ENCODE measurements around the gene AXL. TPM values are rescaled to one million over a fixed set of nuclear protein-coding genes. Genes with fewer than 3 reads are reported as not detected.
A peak's percentile ranks its signal among the peaks of the same experiment; 100 is the strongest.

The AXL gene
- total and polyA plus RNA-seq, 2 of the 13 experiments (the other 11 are each of a cell fraction or from before 2014, with no cell fraction given): 0.71 to 5.9 TPM

- TF ChIP-seq XBP1 (CRISPR knock-in tag; IDR thresholded peaks at IDR 0.05) (no peak), TCF7 (IDR thresholded peaks at IDR 0.05; ENCODE audit: low read depth) (no peak), NCOA5 (CRISPR knock-in tag; IDR thresholded peaks at IDR 0.05) (no peak), KMT2B (CRISPR knock-in tag; IDR thresholded peaks at IDR 0.05) (no peak), SALL2 (CRISPR knock-in tag; IDR thresholded peaks at IDR 0.05) (peak; percentile 51; the same call in 1 of the 2 replicates), ZFP36 (IDR thresholded peaks at IDR 0.05; ENCODE audit: borderline replicate concordance, low read depth, low read length, partially characterized antibody) (no peak), ZNF142 (CRISPR knock-in tag; IDR thresholded peaks at IDR 0.05) (0 out of 2 replicates have a peak, but pooled peaks have one; percentile 27), JUNB (CRISPR knock-in tag; IDR thresholded peaks at IDR 0.05; ENCODE audit: borderline replicate concordance) (no peak), ZNF441 (CRISPR knock-in tag; IDR thresholded peaks at IDR 0.05; ENCODE audit: borderline replicate concordance) (peak; percentile 53; the same call in 1 of the 2 replicates), MIER2 (CRISPR knock-in tag; IDR thresholded peaks at IDR 0.05) (no peak), BCLAF1 (IDR thresholded peaks at IDR 0.05) (no peak), THAP8 (CRISPR knock-in tag; IDR thresholded peaks at IDR 0.05; ENCODE audit: borderline replicate concordance) (no peak), ZNF790 (CRISPR knock-in tag; IDR thresholded peaks at IDR 0.05; ENCODE audit: borderline replicate concordance) (no peak), ZNF20 (CRISPR knock-in tag; IDR thresholded peaks at IDR 0.05) (no peak), REXO4 (CRISPR knock-in tag; IDR thresholded peaks at IDR 0.05; ENCODE audit: borderline replicate concordance) (peak; percentile 73; the same call in 1 of the 2 replicates), ESRRA (CRISPR knock-in tag; IDR thresholded peaks at IDR 0.05; ENCODE audit: low read depth) (no peak), ZNF691 (CRISPR knock-in tag; IDR thresholded peaks at IDR 0.05; ENCODE audit: borderline replicate concordance, low read depth) (no peak), SP4 (CRISPR knock-in tag; IDR thresholded peaks at IDR 0.05) (no peak)
Measured at GRCh38 chr19:41264581-41265394, 45.8 kb downstream of the AXL start (continued).

All from HepG2 (cell line).